ENCODE data around the gene BCL7A. TPM values are rescaled to one million over a fixed set of nuclear protein-coding genes. Genes with fewer than 3 reads are reported as not detected.

Gene BCL7A
- polyA plus RNA-seq, 3 donors = 0.34 to 0.79 (median 0.56) TPM

GRCh38 chr12:122013791-122014590 is 7.7 kb upstream of the BCL7A start:
- Mint-ChIP-seq H3K4me1 (peaks cover 25% of the 10 kb centered on the region), H3K27ac (peak overlapping the region in 2 of 7 donors; percentile 1 to 6), H3K36me3 (no peaks in the 10 kb centered on the region), H3K27me3 (ENCODE audit: low read depth in 3 of 3) (peaks cover 2 to 6% (median 2%) of the 10 kb centered on the region in 3 donors), H3K4me3 (no peak overlapping the region), H3K9me3 (peaks cover 10 to 26% (median 21%) of the 10 kb centered on the region in 7 donors)
- Histone ChIP-seq H3K79me2 (ENCODE audit: insufficient read depth, low read length) (no peaks in the 10 kb centered on the region), H3K36me3 (replicated peaks in 1 of 2; ENCODE audit: control insufficient read depth in 1 of 2, insufficient read depth in 2 of 2, low read length in 2 of 2) (no peaks in the 10 kb centered on the region), H3K27me3 (ENCODE audit: control insufficient read depth in 2 of 2, insufficient read depth in 2 of 2, low read length in 2 of 2) (no peaks in the 10 kb centered on the region), H3K9me3 (replicated peaks in 1 of 2; ENCODE audit: control insufficient read depth in 1 of 2, insufficient read depth in 1 of 2, low read length in 2 of 2) (peaks cover 9 to 17% of the 10 kb centered on the region in 2 donors), H3K4me3 (replicated peaks in 1 of 3; ENCODE audit: low read depth in 2 of 3, low read length in 3 of 3) (no peak overlapping the region), H4K20me1 (ENCODE audit: insufficient read depth, low read length) (no peaks in the 10 kb centered on the region), H3K9ac (ENCODE audit: insufficient read depth, low read length, poor library complexity, severe bottlenecking) (no peak overlapping the region), H3K4me2 (replicated peaks; ENCODE audit: extremely low read depth, low read length, poor library complexity, severe bottlenecking) (no peak overlapping the region), H3K27ac (ENCODE audit: low read depth in 1 of 2, low read length in 2 of 2) (no peak overlapping the region), H2AFZ (ENCODE audit: insufficient read depth, low read depth, low read length, poor library complexity, severe bottlenecking) (peak overlapping the region; percentile 37), H3K4me1 (ENCODE audit: control insufficient read depth in 1 of 2, insufficient read depth in 2 of 2, low read length in 2 of 2) (peaks cover 15 to 23% of the 10 kb centered on the region in 2 donors)
- no peak for DNase-seq
- no peak for TF ChIP-seq CTCF (IDR thresholded peaks at IDR 0.05)
- intact Hi-C loops (cut with micrococcal nuclease) = no loop called here
- 58% methylated on average over 4 of the region's 19 CpGs for WGBS (ENCODE audit: insufficient coverage)

GRCh38 chr12:122014781-122015180 is 6.9 kb upstream of the BCL7A start:
- Histone ChIP-seq H3K27ac (ENCODE audit: low read depth in 1 of 2, low read length in 2 of 2) (no peak overlapping the region), H3K79me2 (ENCODE audit: insufficient read depth, low read length) (no peaks in the 10 kb centered on the region), H3K27me3 (ENCODE audit: control insufficient read depth in 2 of 2, insufficient read depth in 2 of 2, low read length in 2 of 2) (no peaks in the 10 kb centered on the region), H3K36me3 (replicated peaks in 1 of 2; ENCODE audit: control insufficient read depth in 1 of 2, insufficient read depth in 2 of 2, low read length in 2 of 2) (no peaks in the 10 kb centered on the region), H3K9ac (ENCODE audit: insufficient read depth, low read length, poor library complexity, severe bottlenecking) (no peak overlapping the region), H3K4me1 (ENCODE audit: control insufficient read depth in 1 of 2, insufficient read depth in 2 of 2, low read length in 2 of 2) (peaks cover 15 to 23% of the 10 kb centered on the region in 2 donors), H3K4me2 (replicated peaks; ENCODE audit: extremely low read depth, low read length, poor library complexity, severe bottlenecking) (no peak overlapping the region), H3K4me3 (replicated peaks in 1 of 3; ENCODE audit: low read depth in 2 of 3, low read length in 3 of 3) (no peak overlapping the region), H4K20me1 (ENCODE audit: insufficient read depth, low read length) (no peaks in the 10 kb centered on the region), H3K9me3 (replicated peaks in 1 of 2; ENCODE audit: control insufficient read depth in 1 of 2, insufficient read depth in 1 of 2, low read length in 2 of 2) (peaks cover 11 to 20% of the 10 kb centered on the region in 2 donors), H2AFZ (ENCODE audit: insufficient read depth, low read depth, low read length, poor library complexity, severe bottlenecking) (no peak overlapping the region)
- no peak for TF ChIP-seq CTCF (IDR thresholded peaks at IDR 0.05)
- Mint-ChIP-seq H3K27ac (no peak overlapping the region), H3K36me3 (no peaks in the 10 kb centered on the region), H3K4me1 (peaks cover 25% of the 10 kb centered on the region), H3K4me3 (no peak overlapping the region), H3K27me3 (ENCODE audit: low read depth in 3 of 3) (peaks cover 5 to 9% (median 8%) of the 10 kb centered on the region in 3 donors), H3K9me3 (peaks cover 14 to 31% (median 26%) of the 10 kb centered on the region in 7 donors)
- 94% methylated on average over 3 of the region's 5 CpGs for WGBS (ENCODE audit: insufficient coverage)
- intact Hi-C loops (cut with micrococcal nuclease) = no loop called here
- DNase-seq = no peak

Data from CD14-positive monocyte (primary cell).